GM12872 (cell line): Measurements from ENCODE around the gene STXBP6.

Experiments
- TF ChIP-seq, protein P1 (sequence below): IDR thresholded peaks from 3 replicates; pipeline ENCODE4 v1.5.1; 2011; ENCODE audit warnings: low read depth, mild to moderate bottlenecking, low read length, moderate library complexity; ENCODE audit not compliant: insufficient read depth

STXBP6 gene

GRCh38 chr14:24848102-24848790 lies 201.7 kb downstream of the STXBP6 start:
- TF ChIP-seq, protein P1, sequence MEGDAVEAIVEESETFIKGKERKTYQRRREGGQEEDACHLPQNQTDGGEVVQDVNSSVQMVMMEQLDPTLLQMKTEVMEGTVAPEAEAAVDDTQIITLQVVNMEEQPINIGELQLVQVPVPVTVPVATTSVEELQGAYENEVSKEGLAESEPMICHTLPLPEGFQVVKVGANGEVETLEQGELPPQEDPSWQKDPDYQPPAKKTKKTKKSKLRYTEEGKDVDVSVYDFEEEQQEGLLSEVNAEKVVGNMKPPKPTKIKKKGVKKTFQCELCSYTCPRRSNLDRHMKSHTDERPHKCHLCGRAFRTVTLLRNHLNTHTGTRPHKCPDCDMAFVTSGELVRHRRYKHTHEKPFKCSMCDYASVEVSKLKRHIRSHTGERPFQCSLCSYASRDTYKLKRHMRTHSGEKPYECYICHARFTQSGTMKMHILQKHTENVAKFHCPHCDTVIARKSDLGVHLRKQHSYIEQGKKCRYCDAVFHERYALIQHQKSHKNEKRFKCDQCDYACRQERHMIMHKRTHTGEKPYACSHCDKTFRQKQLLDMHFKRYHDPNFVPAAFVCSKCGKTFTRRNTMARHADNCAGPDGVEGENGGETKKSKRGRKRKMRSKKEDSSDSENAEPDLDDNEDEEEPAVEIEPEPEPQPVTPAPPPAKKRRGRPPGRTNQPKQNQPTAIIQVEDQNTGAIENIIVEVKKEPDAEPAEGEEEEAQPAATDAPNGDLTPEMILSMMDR, result no peak

- TF ChIP-seq, protein P1, result no peak
Observed at GRCh38 chr14:24847568-24848095, 202.3 kb downstream of the STXBP6 start.

GRCh38 chr14:24846261-24846660 lies 203.7 kb downstream of the STXBP6 start:
- TF ChIP-seq, protein P1, result no peak

DNA sequence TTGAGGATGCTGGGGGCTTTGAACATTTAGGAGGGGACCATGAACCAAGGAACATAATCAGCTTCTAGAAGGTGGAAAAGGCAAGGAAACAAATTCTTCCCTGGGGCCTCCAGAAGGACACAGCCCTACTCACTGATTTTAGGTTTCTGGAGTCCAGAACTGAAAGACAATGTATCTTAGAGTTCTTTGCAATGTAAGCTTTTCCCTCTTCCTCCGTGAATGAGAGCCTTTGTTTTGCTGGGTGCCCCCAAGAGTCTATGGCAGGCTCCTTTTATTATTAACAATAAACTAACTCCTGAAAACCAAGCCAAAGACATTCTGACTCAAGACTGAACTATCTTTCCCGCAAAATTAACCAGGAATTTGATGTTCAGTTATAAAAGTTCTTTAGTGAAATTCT lies 204.1 kb downstream of the STXBP6 start:
- TF ChIP-seq, protein P1, result no peak

DNA sequence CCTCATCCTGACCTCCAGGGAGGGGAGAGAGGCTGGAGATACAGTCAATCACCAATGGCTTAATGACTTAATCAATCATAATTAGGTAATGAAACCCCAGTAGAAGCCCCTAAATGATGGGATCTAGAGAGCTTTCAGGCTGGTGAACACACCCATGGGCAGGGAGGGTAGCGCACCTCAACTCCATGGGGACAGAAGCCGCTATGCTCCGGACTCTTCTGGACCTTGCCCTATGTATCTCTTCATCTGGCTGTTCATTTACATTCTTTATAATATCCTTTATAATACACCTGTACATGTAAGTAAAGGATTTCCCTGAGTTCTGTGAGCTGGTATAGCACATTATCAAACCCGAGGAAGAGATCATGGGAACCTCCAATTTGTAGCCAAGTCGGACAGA lies 205.9 kb downstream of the STXBP6 start:
- TF ChIP-seq, protein P1, result no peak

GRCh38 chr14:24843494-24843893 lies 206.5 kb downstream of the STXBP6 start:
- TF ChIP-seq, protein P1, result no peak

GRCh38 chr14:24840204-24840893 lies 209.6 kb downstream of the STXBP6 start:
- TF ChIP-seq, protein P1, result no peak
